Esophagus muscularis mucosa (tissue), 4 donors: Measurements from ENCODE around the gene APOC4. TPM values are rescaled to one million over a fixed set of nuclear protein-coding genes. Genes with fewer than 3 reads are reported as not detected.

ENCODE experiments used
- DNase-seq: peaks from one replicate; pipeline ENCODE4 v3.0.0-alpha.2; 2017; ENCODE audit errors: extremely low spot score
- H3K27ac ChIP-seq, 4 donors: fragments of 200-600 bp; sonication (generic); replicated peaks in 1 of 4; 1 replicate in 3 of 4; 2 replicates in 1 of 4; pipeline ENCODE4 v1.5.1; 2016 to 2019; ENCODE audit warnings: mild to moderate bottlenecking in 1 of 4
- H3K27me3 ChIP-seq, 4 donors: fragments of 200-600 bp; sonication (generic); one replicate each; pipeline versions ENCODE4 v1.5.1 to v1.6.0; 2016 to 2019
- H3K36me3 ChIP-seq, 4 donors: fragments of 200-600 bp; sonication (generic); one replicate each; pipeline ENCODE4 v1.5.1; 2016 to 2019
- H3K4me1 ChIP-seq, 4 donors: fragments of 200-600 bp; sonication (generic); one replicate each; pipeline ENCODE4 v1.5.1; 2016 to 2019
- H3K4me3 ChIP-seq, 4 donors: fragments of 200-600 bp; sonication (generic); 1 replicate in 2 of 4; 2 replicates in 2 of 4; pipeline ENCODE4 v1.5.1; 2016 to 2019; ENCODE audit warnings: mild to moderate bottlenecking in 4 of 4, moderate library complexity in 1 of 4
- H3K9me3 ChIP-seq, 4 donors: fragments of 200-600 bp; sonication (generic); 1 replicate in 3 of 4; 2 replicates in 1 of 4; pipeline ENCODE4 v1.5.1; 2016 to 2019
- EP300 ChIP-seq: sonication (generic); formaldehyde crosslinking; IDR thresholded peaks from one replicate; pipeline ENCODE4 v1.6.1; 2017; ENCODE audit warnings: antibody characterized with exemption
- POLR2A ChIP-seq: fragments of 450-650 bp; IDR thresholded peaks from one replicate; pipeline ENCODE4 v1.6.1; 2017; ENCODE audit warnings: antibody characterized with exemption, moderate library complexity, mild to moderate bottlenecking, low read depth
- POLR2AphosphoS5 ChIP-seq, 2 donors: sonication (generic); formaldehyde crosslinking; IDR thresholded peaks; one replicate each; pipeline ENCODE4 v1.6.1; 2017; ENCODE audit warnings: antibody characterized with exemption in 2 of 2
- WGBS: methylation state at CpG from one replicate; pipeline ENCODE4 v1.1.5; 2018; 5-methylcytosine and 5-hydroxymethylcytosine counted together
- intact Hi-C: fragments of 100-400 bp; cut with DNase I; formaldehyde crosslinking; loops from one replicate; pipeline ENCODE4 v1.15.1; 2023
- total RNA-seq, 4 donors: library from RNA; depleted of rRNA; stranded (reverse); fragments of >200 nt; gene quantifications; one replicate each; pipeline versions ENCODE4 v1.1.0 to v1.2.1, GENCODE V29; 2016
- TF ChIP-seq, protein P1 (sequence below), 3 experiments: fragments of 200-600 bp in 2 of 3; fragments of 450-650 bp in 1 of 3; sonication (generic) in 2 of 3; IDR thresholded peaks; one replicate each; pipeline ENCODE4 v1.5.1; 2017 to 2019; ENCODE audit warnings: antibody characterized with exemption in 3 of 3, mild to moderate bottlenecking in 2 of 3, moderate library complexity in 1 of 3

APOC4 gene
- total RNA-seq, 4 donors from 2014 or later: not detected

DNA sequence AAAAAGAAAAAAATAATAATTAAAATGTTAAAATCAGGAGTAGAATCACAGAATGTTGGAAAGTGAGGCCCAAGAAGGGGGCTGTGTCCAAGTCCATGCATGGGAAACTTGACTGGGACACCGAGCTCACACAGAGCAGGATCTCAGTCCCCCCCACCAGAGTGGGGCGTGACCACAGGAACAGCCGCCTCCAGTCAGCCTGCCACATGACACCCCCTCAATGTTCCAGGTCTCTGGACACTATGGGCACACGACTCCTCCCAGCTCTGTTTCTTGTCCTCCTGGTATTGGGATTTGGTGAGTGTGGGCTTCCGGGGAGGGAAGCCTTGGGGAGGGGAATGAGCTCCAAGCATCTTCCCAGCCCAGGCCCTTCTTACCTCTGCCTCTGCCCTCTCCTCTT is 6.2 kb downstream of the APOC4 start:
- Histone ChIP-seq H3K36me3 (peaks cover 0 to 31% (median 13%) of the 10 kb centered on the region in 4 donors), H3K4me1 (peaks cover 10 to 20% (median 19%) of the 10 kb centered on the region in 4 donors), H3K27me3 (no peaks in the 10 kb centered on the region), H3K9me3 (no peaks in the 10 kb centered on the region), H3K4me3 (no peak overlapping the region), H3K27ac (no peak overlapping the region)
- DNase-seq: no peak
- intact Hi-C loops: no loop called here
- 74% methylated on average over 5 of the region's 5 CpGs for WGBS
- no peak for TF ChIP-seq POLR2AphosphoS5 (IDR thresholded peaks at IDR 0.05)

DNA sequence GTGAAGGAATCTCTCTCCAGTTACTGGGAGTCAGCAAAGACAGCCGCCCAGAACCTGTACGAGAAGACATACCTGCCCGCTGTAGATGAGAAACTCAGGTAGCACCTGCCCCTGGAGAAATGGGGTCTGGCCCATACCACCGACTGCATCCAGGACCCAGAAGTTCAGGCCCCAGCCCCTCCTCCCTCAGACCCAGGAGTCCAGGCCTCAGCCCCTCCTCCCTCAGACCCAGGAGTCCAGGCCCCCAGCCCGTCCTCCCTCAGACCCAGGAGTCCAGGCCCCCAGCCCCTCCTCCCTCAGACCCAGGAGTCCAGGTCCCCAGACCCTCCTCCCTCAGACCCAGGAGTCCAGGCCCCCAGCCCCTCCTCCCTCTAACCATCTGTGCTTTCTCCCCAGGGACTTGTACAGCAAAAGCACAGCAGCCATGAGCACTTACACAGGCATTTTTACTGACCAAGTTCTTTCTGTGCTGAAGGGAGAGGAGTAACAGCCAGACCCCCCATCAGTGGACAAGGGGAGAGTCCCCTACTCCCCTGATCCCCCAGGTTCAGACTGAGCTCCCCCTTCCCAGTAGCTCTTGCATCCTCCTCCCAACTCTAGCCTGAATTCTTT is 6.8 kb downstream of the APOC4 start:
- Histone ChIP-seq H3K4me3 (no peak overlapping the region), H3K27ac (no peak overlapping the region), H3K9me3 (no peaks in the 10 kb centered on the region), H3K27me3 (no peaks in the 10 kb centered on the region), H3K36me3 (peaks cover 0 to 31% (median 13%) of the 10 kb centered on the region in 4 donors), H3K4me1 (peaks cover 12 to 26% (median 25%) of the 10 kb centered on the region in 4 donors)
- 89% methylated on average over 3 of the region's 5 CpGs for WGBS
- DNase-seq: no peak
- TF ChIP-seq POLR2A (no peak), POLR2AphosphoS5 (IDR thresholded peaks at IDR 0.05) (no peak), EP300 (no peak)
- TF ChIP-seq, protein P1, sequence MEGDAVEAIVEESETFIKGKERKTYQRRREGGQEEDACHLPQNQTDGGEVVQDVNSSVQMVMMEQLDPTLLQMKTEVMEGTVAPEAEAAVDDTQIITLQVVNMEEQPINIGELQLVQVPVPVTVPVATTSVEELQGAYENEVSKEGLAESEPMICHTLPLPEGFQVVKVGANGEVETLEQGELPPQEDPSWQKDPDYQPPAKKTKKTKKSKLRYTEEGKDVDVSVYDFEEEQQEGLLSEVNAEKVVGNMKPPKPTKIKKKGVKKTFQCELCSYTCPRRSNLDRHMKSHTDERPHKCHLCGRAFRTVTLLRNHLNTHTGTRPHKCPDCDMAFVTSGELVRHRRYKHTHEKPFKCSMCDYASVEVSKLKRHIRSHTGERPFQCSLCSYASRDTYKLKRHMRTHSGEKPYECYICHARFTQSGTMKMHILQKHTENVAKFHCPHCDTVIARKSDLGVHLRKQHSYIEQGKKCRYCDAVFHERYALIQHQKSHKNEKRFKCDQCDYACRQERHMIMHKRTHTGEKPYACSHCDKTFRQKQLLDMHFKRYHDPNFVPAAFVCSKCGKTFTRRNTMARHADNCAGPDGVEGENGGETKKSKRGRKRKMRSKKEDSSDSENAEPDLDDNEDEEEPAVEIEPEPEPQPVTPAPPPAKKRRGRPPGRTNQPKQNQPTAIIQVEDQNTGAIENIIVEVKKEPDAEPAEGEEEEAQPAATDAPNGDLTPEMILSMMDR (IDR thresholded peaks at IDR 0.05): no peak
- intact Hi-C loops: no loop called here

DNA sequence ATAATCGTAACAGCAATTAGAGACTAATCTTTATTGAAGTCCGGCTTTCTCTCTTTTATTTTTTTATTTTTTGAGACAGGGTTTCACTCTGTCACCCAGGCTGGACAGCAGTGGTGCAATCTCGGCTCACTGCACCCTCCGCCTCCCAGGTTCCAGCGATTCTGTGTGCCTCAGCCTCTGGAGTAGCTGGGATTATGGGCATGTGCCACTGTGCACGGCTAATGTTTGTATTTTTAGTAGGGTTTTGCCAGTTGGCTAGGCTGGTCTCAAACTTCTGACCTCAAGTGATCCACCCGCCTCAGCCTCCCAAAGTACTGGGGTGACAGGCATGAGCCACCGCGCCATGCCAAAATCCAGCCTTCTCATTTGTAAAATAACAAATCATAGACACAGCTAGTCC is 7.5 kb downstream of the APOC4 start:
- Histone ChIP-seq H3K36me3 (peaks cover 0 to 31% (median 13%) of the 10 kb centered on the region in 4 donors), H3K27ac (no peak overlapping the region), H3K27me3 (no peaks in the 10 kb centered on the region), H3K9me3 (no peaks in the 10 kb centered on the region), H3K4me1 (peaks cover 17 to 32% (median 31%) of the 10 kb centered on the region in 4 donors), H3K4me3 (no peak overlapping the region)
- intact Hi-C loops: no loop called here
- 71% methylated on average over 9 of the region's 9 CpGs for WGBS
- TF ChIP-seq POLR2A (no peak), EP300 (no peak), POLR2AphosphoS5 (IDR thresholded peaks at IDR 0.05) (no peak)
- TF ChIP-seq, protein P1 (IDR thresholded peaks at IDR 0.05): no peak
- DNase-seq: no peak

DNA sequence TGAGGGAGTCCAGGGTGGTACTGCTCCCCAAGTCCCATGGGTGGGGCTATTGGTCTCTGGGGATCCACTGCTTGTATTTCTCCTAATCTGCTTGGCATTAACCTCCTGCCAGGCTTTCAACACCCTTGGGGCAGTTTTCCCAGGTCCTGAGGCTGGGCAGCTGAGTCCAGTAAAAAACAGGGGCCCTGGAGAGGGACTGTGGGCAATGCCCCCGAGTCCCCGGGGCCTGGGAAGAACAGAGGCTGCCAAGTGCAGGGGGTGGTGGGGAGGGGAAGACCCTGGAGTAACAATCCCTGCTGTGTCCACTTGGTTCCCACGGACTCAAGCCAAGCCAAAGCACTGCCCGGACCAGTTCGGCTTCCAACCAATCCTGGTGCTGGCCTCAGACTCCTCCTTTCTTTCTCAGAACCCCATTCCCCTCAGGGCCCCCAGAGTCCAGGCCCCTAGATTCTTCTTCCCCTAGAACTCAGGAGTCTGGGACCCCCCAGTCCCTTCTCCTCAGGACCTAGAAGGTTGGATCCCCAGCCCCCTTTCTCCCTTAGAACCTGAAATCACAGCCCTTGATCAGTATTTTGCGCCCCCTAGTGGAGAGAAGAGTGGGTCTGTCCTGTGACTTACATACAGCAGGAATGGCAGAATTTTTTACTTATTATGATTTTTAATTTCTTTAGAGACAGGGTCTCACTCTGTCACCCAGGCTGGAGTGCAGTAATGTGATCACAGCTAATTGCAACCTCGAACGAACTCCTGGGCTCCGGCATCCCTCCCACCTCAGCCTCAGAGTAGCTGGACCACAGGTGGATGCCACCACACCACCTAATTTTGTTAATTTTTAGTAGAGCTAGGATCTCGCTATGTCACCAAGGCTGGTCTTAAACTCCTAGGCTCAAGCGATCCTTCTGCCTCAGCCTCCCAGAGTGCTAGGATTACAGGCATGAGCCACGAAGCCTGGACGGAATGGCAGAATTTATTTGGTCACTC is 9.4 kb downstream of the APOC4 start:
- no peak for DNase-seq
- intact Hi-C loops: loop anchor here (1.0 kb wide), 1 partner anchor 47 kb away; no protein-coding TSS in a partner anchor
- Histone ChIP-seq H3K27ac (peak overlapping the region in 3 of 4 donors; percentile 33 to 46 (median 36)), H3K9me3 (no peaks in the 10 kb centered on the region), H3K27me3 (no peaks in the 10 kb centered on the region), H3K36me3 (peaks cover 0 to 31% (median 13%) of the 10 kb centered on the region in 4 donors), H3K4me1 (peaks cover 24 to 42% (median 39%) of the 10 kb centered on the region in 4 donors), H3K4me3 (no peak overlapping the region)
- 41% methylated on average over 11 of the region's 13 CpGs for WGBS
- TF ChIP-seq, protein P1 (IDR thresholded peaks at IDR 0.05): peak; percentile 79 to 83 (median 80)
- no peak for TF ChIP-seq POLR2AphosphoS5 (IDR thresholded peaks at IDR 0.05)
- no peak for TF ChIP-seq POLR2A
- TF ChIP-seq EP300: no peak

DNA sequence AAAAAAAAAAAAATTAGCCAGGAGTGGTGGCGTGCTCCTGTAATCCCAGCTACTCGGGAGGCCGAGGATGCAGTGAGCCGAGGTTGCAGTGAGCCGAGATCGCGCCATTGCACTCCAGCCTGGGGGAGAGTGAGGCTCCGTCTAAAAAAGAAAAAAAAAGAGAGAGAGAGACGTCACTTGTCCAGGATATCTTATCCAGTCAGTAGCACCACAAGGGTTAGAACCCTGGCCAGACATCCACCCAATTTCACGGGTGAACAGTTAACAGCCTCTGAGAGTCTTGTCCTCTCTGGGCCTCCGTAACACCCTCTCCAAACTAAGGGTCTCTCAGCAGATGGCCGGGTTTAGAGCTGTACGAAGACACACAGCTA is 12.2 kb downstream of the APOC4 start:
- TF ChIP-seq POLR2A: no peak
- TF ChIP-seq EP300: no peak
- TF ChIP-seq, protein P1 (IDR thresholded peaks at IDR 0.05): no peak
- no peak for TF ChIP-seq POLR2AphosphoS5 (IDR thresholded peaks at IDR 0.05)
- WGBS: 29% methylated on average over 13 of the region's 13 CpGs
- DNase-seq: no peak
- Histone ChIP-seq H3K36me3 (peaks cover 0 to 24% (median 13%) of the 10 kb centered on the region in 4 donors), H3K27me3 (no peaks in the 10 kb centered on the region), H3K4me1 (peaks cover 37 to 70% (median 66%) of the 10 kb centered on the region in 4 donors), H3K4me3 (peak overlapping the region; percentile 69 to 99 (median 92)), H3K9me3 (no peaks in the 10 kb centered on the region), H3K27ac (peak overlapping the region; percentile 81 to 93 (median 90))
- intact Hi-C loops: no loop called here
